Fibroblast of the conjunctiva (primary cell): ENCODE data around the gene KCNMB2.
"Not testable (repeated sequence)": the region's sequence is repeated elsewhere in the genome, so short reads cannot be mapped to it uniquely, and the experiment has no call there.

Experiments
- DNase-seq: peaks from one replicate; pipeline ENCODE4 v3.0.0-alpha.2; 2010; ENCODE audit warnings: low read depth

KCNMB2 gene

DNA sequence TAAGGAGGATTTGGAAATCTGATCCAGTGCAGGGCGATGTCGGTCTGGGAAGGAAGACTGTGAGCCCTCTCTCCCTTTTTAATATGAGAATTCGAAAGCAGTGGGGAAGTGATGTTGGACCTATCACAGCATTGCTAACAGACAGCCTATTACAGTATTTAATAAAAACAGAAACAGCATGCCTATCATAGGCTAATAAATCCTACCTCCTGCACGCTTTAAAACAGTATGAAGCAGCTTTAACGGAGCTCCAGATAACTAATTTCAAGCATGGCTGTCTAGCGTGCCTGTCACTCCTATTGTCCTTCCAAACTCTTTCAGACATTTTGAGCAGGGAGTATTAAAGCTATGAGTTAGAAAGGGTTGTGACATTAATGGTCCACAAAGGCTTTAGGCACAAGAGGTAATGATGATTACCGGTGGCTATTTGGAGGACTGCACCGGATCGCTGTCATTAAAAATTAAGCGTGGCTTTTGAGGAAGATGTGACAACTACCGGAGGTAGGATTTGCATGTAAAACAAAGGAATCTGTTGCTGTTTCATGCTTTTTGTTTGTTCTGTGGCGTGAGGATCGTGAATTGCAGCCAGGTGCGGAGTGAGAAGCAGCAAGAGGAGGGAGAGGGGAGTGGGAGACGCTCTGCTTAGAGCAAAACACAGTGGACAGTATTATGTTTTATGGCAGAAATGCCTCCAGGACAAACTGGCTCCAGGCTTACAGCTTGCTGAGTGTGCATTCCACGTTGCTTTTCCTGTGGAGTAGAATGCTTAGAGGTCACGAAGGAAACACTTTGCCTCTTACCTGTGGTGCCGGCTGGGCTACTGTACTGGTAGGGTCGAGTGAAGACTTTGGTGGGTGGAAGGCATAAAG, at the start of gene KCNMB2:
Gene KCNMB2 (plus strand): TSS at position 226 of the 869 bp plus-strand sequence.
- no peak for DNase-seq

DNA sequence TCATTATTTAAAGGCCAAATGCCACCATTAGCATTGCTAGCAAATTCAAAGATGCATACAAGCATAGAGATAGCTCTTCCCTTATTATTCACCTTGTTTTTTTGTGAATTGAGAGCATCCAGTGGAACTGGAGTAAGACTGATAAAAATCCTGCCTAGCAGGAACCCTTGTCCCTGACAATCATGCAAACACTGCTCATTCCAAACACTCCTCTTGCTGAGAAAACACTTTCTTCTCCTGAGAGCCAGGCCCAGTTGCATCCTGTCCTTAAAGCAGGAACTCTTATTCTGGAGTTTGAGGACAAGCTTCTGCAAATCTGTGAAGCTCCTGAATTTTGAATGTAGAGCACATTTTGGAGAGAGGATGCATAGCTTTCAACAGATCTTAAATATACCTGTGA, 49.3 kb upstream of the KCNMB2 start:
- no peak for DNase-seq

DNA sequence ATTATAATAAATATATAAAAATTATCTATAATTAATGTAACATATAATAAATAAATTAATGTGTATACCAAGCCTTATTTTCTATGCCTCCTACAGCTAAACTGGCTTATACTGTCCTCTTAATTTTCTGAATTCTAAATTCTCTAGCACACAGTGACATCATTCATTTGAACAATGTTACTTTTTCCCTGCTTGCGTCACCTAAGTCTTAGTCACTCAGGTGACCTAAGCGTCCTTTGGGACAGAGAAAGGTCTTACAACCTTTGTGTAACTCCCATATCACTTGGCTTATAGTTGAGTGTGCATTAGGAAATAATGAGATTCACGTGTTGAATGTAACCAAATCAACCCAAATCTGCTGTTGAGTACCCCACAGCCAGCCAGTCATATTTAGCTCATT, 48.5 kb upstream of the KCNMB2 start:
- DNase-seq: no peak

DNA sequence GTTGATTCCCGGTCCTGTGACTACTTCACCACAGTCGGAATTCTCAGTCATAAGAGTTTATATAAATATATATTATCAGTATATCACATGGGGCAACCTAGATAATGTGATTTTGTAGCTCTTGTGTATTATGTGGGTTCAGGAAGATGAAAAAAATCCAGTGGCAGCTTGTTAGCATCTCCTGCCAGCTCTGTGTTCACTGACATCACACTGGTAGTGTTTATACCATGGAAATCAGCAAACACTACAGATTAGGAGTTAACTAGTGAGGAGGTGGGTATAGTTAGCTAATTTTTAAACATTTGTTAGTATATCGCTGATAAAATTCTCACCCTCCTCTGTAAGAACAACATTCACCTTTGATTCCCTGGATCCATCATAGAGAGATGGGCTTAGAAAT, 44.5 kb upstream of the KCNMB2 start:
- no peak for DNase-seq

DNA sequence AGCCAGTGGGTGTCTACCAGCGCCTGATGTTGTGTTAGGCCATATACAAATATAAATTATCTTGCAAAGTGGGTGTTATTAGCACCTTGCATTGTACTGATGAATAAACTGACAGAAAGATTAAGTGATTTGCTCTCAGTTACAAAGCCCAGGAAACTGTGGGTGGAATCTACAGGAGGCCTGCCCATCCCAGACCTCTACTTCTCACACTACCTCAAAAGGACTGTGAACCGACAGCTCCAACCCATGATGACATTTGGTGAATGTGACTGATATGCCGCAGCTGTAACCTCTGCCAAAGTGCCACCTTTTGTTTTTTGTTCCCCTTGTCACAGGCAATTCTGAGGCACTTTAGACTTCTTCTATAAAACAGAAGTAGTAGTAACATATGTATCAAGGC, 43.7 kb upstream of the KCNMB2 start:
- no peak for DNase-seq

DNA sequence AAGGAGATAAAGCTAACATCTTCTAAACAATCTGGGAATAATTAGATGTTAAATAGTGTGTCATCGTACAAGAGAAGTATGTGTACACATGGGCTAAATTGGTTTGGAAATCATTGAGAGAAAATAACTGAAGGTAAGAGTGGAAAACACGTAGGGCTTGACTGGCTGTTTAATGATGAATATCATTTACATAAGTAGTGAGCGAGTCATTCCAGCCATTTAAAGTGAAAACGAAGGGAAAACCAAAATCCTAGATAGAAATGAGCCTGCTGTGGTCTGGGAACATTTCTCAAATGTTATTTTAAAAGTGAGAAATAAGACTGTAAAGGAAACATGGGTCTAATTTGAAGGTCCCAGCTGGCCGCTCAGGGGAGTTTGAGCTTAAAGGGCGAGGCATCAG, 41.9 kb upstream of the KCNMB2 start:
- DNase-seq: no peak

DNA sequence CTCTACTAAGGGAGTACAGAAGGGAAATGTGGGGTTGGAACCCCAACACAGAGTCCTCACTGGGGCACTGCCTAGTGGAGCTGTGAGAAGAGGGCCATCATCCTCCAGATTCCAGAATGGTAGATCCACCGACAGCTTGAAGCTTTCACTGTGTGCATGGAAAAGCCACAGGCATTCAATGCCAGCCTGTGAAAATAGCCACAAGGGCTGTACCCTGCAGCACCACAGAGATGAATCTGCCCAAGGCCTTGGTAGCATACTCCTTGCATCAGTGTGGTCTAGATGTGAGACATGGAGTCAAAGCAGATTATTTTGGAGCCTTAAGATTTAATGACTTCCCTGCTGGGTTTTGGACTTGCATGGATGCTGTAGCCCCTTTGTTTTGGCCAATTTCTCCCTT, 39.3 kb upstream of the KCNMB2 start:
- DNase-seq: no peak

DNA sequence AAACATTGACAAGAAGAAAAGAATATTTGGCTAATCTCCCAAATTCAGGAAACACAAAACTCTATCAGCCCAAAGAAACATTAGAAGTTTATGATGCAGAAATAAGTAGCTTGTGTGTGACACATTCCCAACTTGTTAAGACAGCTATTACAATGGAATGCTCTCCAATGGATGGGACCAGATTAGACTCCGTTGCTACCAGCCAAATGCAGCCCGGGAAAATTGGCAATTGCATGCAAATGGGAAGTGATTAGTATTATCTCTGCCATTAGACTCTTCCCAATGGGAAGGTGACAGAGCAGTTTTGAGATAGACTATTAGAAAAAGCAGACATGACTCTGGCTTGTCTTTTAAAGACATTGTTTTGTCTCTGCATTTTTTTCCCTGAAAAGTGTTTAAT, 37.4 kb upstream of the KCNMB2 start:
- no peak for DNase-seq

DNA sequence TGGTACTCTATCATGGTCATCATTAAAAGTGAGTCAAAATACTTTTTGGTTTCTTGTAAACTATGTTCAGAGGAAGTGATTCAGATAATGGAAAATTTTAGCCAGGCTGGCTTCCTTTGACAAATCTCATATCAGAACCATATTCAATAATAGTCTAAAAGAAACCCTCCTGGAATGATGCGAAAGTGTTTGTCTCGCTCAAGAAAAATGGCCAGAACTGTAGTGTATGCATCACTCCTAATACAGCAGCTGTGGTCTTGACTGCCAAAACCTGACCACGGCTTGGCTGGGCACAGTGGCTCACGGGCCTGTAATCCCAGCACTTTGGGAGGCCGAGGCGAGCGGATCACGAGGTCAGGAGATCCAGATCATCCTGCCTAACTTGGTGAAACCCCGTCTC, 35.6 kb upstream of the KCNMB2 start:
- DNase-seq: no peak

DNA sequence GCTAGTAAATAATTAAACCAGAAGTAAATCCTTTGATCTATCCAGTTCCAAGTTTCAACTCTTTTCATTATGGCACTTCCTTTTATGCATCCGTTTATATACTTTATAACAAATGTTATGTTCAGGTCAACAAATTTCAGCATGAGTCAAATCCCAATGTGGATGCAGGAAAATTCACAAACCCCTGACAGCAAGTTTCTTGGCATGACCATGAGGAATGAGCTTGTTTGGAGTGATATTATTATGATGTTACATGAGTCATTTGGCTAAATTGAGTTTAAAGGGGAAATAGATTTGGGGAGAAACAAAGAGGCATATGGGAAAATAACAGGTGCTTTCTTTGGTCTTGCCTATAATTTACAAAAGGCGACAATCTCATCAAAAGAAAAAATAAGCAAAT, 32.1 kb upstream of the KCNMB2 start:
- no peak for DNase-seq

DNA sequence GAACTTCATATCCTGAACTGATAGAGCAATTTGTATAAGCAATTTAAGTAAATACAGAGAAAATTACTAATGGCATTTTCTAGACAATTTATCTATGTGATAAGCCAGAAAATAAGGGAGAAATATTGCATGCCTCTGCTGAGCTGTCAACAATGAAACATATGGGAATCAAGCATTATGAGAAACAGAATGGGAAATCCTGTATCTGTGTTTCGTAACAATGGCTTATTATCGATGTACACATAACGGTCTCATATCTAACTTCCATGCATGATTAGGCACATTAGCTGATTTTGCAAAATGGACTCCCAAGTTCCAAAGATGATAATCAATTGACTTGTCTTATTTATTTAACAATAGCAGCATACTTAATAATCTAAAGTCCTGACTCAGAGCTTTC, 30.4 kb upstream of the KCNMB2 start:
- DNase-seq: no peak

DNA sequence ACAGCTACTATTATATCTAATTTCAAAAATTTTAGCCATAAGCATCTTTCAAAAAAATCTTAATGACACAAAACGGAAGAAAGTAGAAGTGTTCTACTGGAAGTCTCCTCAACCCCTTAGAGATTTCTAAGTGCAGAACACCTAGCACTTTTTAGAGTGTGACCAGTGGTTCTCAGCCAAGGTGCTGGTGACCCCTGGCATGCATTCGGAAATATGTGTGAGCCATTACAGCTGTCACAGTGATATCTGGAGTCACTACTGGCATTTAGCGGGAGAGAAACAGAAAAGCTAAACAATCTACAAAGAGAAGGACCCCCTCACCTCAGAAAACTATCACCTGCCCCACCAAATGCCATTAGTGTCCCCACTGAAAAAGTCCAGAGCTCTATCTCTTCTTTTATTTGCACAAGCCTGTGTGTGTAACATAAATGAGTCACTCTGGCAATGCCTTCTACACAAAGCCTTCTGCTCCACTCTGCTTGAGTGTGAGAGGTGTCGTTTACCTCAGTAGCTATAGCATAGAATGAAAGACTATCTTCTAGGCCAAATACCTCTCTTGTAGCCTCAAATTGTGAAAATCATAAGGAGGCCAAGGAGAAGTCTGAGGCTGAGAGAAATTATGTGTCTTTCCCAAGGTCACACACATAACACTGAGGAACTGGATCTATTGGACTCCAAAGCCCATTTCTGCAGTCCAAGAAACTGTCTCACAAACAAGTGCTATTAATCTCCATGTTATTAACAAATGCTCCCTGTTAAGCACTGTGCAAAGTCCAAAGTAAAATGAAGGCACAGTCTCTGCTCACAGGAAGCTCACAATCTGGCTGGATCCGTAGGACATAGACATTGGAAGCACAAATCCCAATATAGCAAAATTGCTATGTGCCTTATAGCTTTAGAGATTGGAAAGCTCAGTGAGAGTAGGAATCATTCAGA, 28.5 kb upstream of the KCNMB2 start:
- DNase-seq: no peak

DNA sequence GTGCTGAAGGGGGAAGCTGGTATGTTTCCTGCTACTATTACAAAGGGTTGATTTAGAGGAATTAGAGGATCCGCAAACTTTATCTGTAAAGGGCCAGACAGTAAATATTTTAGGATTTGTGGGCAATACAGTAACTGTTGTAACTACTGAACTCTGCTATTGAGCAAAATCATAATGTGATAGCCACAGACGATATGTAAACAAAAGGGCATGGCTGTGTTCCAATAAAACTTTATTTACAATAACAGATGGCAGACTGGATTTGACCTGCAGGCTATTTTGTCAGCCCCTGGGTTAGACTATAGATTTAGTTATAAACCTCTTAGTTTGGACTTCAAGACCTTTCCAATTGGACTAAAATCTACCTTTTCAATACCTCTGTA, 27.8 kb upstream of the KCNMB2 start:
- DNase-seq: no peak

DNA sequence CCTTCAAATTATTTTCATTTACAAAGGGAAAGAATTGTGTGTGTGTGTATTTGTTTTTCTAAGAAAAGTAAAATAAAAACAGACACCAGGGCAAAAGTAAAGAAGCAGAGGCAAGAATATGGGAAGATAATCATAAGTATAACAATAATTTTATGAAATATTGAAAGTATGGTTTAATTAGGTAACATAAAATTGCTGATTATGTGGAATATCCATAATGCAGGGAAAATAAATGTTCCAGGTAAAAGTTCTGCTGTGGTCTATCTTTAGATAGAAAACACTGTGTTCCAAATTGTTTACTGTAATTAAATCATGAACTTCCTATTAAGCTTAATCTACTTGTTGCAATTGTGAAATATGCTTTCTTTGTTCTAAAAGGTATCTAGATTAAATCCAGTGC, 25.7 kb upstream of the KCNMB2 start:
- no peak for DNase-seq

DNA sequence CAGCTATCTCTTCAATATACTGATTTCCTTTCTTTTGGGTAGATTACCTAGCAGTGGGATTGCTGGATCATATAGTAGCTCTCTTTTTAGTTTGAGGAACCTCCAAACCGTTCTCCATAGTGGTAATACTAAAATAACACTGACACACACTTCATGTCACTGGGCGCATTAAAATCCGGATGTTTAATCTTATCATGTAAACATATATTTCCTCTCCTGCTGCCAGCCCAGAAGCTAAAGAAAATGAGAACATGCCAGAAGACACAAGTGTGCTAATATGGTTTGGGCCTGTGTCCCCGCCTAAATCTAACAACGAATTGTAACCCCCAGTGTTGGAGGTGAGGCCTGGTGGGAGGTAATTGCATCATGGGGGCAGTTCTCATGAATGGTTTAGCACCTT, 23.6 kb upstream of the KCNMB2 start:
- no peak for DNase-seq

DNA sequence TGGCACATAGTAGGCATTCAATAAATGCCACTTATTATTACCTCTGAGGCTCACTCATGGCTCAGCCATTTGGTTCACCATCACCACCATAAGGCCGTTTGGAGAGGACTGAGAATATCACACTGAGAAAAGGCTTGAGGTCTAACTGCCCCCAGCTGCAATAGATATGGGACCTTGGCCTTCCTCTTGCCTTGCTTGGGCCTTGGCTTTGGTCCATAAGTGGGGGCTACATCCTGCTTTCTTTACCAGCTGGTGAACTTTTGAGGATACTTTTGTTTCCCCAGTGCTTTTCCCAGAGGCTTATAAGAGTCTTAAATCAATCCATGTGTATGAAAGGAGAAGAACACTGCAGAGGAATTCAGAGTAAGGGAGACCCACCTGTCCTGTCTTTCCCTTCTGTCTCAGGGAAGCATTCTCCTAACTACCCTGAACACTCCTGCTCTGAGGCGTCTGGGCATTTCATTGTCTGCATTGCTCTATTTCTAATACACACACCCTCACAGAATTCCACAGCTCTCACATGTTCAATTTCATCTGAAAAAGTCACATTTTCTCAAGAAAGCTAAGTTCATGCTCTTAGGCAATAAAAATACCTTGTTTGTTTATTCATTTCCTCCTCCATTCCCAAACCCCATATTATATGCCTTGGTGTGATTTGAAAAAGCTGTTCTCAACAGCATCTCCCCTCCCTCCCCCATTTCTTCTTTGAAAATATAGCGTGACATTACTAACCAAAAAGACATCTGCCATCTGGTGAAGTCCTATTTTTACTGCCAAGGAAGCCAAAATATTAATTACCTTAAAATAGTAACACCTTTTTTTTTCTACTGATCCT, 22.5 kb upstream of the KCNMB2 start:
- no peak for DNase-seq

DNA sequence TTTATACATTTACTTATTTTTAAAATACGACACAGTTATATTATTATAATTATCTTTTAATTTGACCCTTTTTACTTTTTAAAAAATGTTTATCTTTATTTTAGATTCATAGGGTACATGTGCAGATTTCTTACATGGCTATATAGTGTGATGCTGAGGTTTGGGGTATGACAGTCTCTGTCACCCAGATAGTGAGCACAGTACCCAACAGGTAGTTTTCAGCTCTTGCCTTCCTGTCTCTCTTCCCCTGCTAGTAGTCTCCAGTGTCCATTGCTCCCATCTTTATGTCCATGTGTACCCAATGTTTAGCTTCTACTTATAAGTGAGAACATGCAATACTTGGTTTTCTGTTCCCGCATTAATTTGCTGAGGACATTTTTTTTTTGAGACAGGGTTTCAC, 21.8 kb upstream of the KCNMB2 start:
- DNase-seq: no peak

DNA sequence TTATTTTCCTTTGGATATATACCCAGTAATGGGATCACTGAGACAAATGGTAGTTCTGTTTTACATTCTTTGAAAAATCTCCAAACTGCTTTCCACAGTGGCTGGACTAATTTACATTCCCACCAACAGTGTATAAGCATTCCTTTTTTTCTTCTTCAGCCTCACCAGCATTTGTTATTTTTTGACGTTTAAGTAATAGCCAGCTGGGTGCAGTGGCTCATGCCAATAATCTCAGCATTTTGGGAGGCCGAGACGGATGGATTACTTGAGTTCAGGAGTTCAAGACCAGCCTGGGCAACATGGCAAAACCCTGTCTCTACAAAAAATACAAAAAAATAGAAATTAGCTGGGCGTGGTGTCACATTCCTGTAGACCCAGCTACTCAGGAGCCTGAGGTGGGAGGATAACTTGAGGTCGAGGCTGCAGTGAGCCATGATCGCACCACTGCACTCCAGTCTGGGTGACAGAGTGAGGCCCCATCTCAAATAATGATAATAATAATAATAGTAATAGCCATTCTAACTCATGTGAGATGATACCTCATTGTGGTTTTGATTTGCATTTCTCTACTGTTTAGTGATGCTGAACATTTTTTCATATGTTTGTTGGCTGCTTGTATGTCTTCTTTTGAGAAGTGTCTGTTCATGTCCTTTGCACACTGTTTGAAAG, 21.0 kb upstream of the KCNMB2 start:
- not testable (repeated sequence) for DNase-seq

DNA sequence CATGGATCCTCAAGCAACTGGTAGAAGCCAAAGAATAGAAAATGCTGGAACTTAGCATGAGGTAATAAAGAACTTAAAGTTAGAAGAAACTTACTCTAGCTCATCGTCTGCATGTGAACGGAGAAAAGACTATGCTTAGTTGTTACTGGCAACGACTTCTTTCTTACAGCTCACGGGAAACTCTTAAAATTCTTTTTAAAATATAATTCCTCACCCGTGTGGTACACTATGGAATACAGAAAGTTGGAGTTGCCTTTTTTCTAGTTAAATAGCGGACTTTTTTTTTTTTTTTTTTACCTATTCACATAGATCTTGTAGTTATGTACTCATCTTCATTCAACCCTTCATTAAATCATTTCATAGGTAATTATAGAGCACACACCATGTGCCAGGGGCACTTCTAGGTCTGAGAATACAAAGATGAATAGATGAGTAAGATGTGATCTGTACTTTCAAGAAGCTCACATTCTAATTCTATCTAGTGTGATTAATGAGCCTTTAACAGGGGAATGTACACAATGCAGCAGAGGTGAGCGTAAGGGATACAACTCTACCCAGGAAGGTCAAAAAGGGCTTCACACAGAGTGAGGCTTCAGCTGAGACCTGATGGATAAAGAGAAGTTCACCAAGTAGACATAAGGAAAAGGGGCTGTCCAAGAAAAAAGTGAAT, 18.4 kb upstream of the KCNMB2 start:
- no peak for DNase-seq

DNA sequence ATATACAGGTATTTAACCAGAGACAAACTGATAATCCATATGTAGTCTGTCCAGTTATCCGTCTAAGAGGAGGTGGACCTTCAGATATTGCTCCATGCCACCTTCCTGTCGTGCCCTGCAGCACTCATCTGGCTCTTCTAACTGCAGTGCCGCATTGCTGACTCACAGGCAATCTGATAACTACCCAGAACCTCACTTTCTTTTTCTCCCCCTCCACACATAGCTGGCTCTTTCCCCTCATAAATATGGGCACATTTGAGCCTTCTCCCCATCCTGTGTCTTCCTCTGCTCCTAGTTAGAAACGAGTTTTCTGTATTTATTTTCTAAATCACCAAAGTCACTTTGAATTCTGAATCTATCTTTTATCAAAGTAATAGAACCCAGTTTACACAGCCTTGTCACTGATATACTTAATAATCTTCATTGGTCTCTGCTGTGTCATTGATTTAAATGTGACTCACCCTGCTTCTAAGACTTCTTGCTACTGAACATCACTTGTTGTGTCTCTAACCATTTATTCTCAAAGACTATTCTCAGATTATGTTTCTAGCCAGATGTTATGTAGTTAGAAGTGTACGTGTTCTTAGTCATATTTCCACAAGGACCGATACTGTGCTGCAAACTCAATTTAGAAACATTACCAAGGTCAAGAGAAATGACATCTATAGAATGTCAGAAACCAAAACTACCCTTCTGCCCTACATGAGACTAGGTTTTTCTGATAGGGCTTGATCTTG, 17.4 kb upstream of the KCNMB2 start:
- no peak for DNase-seq
